HG03565 (cell line): ENCODE data around the gene FMN2.

ENCODE experiments used
- ATAC-seq: cut with Tn5 transposase; IDR thresholded peaks from one replicate; pipeline ENCODE4 v1.9.1; 2021; ENCODE audit warnings: mild to moderate bottlenecking, moderate library complexity; ENCODE audit not compliant: unreplicated experiment

FMN2 gene

DNA sequence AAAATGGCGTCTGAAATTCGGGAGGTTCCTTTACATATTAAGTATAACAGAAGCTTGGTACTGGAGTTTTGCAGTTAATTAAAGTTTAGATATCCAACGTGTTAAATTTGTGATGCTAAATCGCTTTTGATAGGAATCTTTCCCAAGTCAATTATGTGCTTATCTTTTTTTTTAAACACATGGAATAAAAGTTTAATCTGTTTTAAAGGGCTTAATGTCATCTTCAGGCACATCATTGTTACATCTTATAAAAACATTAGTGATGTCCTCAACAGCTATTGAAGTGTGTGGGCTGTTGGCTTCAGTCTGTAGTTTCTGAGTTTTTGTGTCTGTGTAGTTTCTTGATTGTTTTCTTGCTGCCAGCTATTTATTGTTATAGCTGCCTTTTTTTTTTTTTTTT lies 5.3 kb downstream of the FMN2 start:
- ATAC-seq = no peak

DNA sequence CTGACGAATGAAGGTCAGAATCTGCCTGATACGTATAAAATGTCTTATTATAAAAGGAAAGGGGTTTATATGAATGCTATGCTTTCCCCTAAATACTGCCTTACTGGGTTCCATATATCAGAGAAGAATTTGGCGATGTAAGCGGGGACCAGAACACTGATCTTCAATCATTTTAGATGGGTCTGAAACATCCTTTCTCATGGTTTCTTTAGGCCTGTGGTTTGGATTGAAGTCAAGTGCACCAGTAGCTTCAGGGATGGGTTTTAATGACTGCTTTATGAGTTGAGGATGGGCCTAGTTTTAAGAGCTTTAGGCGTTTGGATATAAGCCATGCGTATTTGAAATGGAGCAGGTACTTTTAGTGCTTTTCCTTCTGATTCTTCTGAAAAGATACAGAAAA lies 6.9 kb downstream of the FMN2 start:
- no peak for ATAC-seq

DNA sequence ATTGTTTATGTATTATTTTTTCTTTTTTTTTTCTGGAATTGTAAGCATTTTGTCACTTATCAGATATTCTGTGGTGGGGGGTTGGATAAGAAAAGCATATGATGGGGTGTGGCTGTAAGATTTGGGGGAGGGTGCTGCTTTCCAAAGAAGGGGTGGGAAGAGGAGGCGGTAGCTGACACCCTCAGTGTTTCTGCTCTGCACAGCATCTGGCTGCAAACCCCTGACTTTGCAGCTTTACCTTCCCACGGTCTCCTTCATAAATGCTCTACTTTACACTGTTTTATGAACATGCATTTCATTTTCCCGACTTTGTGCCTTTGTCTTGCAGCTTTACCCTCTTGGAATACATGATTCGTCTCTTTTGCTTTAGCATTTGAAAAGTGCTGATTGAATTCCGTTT lies 7.6 kb downstream of the FMN2 start:
- ATAC-seq = no peak

DNA sequence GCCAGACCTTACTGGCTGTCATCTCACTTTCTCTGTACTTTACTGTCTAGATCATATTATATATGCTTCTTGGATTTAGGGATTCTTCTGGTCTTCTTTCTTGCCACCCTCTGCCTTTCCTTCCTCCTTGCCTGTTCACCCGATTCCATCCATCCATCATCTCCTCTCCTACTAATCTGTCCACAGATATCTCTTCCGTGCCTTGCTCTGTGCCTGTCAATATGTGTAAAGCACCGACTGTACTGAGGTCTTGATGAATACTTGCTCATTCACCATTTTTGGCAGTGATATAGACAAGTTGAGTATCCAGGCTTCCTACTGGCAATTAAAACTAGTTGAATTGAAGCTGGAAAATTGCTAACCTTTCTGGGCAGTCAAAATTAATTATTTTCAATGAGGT lies 8.1 kb downstream of the FMN2 start:
- no peak for ATAC-seq

DNA sequence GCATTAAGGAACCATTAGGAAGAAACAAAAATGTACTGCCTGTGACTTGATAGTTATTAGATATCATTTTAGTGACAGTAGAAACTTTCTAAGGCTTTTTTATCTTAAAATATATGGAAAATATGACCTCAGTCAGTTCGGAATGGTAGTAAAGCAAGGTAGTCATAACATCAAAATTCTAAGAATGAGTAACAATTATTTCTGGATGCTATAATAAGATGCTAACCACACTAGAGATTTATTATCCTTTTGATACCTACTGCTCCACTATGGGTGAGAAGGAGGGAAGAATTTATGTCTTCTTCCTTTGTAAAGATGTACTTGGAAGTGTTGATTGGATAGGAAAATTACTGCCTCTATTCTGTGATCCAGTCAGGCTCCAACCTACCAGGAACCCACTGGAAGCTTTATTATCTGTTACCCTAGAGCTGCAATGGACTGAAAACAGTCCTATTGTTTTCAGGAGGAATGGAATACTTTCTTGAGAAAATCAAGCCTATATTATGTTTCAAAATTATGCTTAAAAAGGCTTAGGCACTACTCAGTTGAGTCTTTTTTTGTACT lies 8.8 kb downstream of the FMN2 start:
- no peak for ATAC-seq

DNA sequence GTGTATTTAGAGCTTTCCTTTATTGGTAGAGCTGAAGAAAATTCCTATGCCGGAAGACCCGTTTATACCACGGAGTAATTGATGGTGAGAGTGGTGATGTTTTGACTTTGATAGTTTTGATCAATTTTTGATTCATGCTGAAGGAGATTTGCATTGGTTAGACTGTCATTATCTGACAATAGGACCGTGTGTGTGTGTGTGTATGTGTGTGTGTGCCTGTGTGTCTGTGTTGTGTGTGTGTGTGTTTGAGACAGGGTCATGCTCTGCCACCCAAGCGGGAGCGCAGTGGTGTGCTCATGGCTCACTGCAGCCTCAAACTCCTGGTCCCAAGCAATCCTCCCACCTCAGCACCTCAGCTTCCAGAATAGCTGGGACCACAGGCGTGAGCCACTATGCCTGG lies 9.6 kb downstream of the FMN2 start:
- no peak for ATAC-seq

DNA sequence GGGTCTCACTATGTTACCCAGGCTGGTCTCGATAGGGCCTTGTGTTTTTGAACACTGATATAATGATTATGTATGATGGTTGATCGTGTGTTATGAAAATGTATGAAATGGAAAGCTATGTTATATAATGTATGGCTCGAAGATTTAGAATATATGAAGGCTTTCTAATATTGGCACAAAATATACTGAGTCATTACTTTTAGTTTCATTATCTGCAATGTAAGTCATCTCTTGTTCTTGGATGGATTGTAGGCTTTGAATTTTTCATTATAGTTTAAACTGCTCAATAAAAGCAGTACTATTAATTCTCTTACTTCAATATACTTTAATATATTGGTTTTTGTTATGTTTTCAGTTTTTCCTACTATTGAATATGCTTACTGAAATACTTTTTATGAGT lies 10.1 kb downstream of the FMN2 start:
- no peak for ATAC-seq

DNA sequence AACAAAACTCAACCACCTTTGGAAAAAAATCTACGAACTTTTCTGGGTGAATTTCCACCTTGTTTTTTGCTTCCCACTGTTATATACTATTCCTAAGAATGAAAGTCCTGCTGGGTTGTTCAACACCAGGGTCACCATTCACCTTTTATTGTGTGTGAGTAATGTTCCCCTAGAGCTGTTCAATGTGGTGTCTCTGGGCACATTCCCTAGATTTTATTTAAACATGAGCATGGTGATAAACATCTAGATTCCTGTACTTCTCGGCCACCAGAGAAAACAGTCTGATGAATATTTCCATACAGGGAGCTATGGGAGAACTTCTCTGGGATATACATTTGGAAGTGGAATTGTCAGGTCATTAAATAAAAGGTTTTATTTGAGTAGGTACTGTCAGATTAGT lies 13.0 kb downstream of the FMN2 start:
- ATAC-seq = no peak

DNA sequence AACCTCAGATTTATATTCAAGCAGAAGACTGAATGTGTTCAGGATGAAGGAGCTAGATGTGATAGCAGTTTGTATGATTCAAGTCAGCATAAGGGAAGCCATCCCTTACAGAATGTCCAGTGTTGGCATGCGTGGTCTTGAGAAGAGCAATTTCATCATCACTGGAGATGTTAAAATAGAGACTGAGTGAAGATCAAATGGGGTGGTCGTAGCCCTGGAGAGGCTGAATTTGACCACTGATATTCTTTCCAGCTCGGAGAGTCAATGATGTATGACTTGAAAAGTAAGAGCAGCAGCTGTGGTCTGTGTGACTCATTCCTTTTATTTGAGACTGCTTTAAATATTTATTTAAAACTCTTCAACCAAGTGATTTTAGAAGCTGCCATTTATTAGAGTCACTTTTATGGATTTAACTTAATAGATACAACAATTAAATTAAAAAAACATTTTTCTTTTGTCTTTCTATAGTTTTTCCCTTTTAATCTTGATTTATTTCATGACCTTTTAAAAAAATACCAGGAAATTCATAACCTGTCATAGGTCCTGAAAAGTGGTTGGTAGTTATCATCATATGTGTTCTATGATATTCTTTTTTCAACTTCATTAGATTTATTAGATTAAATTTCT lies 15.5 kb downstream of the FMN2 start:
- no peak for ATAC-seq

DNA sequence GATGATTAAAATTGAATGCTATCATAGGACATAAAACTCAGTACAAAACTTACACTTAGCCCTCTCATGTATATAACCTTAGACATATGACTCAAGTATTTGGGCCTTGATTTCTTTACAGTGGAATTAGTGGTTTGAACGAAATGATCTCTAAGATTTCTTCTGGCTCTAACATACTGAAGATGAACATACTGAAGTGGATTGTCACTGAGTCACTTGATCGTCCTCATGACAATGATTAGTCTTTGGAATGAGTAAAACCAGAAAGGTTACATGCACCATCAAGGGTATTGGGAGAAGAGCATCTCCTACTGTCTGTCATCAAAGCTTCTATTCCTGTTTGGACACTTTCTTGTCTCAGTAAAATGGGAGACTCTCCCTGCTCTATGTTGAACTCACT lies 17.4 kb downstream of the FMN2 start:
- ATAC-seq = no peak

DNA sequence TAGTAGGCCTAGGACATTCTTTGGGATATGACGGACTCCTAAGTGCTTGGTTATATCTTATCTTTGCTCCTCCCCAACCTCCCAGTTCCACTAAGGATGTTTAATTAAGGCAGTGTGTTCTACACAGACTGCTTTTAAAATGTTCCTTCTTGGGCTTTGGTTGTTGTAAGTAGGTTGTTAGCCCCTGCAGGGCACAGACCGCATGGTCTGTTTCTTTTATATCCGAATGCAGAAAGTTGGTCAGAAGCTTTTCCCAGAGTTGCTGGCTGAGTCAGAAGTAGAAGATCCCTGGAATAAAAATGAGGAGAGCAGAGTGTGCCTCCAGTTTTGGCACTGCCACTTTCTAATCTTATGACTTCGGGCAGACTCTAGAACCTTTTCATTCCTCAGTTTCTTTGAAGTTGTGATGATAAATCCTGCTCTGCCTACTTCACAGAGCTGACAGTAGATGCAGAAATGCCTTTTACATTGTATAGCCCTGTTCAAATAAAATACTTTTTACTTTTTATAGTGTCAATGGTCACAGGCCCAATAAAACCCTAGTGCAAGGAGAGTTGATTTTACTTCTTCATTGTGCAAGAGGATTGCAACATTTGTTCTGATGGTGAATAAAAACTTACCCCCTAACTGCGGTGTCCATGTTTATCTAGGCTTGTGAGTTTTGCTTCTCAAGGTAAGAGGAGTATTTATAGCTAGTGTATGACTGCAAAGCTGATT lies 18.4 kb downstream of the FMN2 start:
- ATAC-seq = no peak

DNA sequence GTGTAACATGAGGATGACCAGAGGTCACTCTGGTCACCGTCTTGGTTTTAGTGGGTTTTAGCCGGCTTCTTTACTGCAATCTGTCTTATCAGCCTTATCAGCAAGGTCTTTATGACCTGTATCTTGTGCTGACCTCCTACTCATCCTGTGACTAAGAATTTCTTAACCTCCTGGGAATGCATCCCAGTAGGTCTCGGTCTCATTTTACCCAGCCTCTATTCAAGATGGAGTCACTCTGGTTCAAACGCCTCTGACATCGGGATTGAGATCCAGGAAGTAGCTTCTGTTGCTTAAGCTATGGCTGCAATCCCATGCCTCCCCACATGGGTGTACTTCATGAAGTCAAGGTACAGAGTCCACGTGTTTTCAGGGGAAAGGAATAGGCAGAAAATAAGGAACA lies 19.9 kb downstream of the FMN2 start:
- no peak for ATAC-seq

DNA sequence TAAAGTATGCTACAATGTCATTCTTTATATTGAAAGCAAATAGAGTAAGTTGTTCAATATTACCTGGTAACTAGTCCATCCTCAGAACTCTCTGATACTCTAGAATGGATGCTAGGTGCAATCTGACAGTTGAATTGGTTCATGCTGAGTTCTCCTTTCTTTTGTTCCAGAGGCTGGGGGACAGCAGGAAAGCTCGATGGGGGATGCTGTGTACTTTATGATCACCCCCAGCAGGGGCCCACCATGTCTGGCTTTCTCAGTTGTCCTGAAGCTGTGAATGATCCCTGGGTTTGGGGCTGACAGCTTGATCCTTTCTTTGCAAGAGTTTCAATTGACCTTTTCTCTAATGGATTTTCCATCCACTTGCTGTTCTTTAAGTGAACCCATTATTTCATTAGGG lies 22.5 kb downstream of the FMN2 start:
- no peak for ATAC-seq

DNA sequence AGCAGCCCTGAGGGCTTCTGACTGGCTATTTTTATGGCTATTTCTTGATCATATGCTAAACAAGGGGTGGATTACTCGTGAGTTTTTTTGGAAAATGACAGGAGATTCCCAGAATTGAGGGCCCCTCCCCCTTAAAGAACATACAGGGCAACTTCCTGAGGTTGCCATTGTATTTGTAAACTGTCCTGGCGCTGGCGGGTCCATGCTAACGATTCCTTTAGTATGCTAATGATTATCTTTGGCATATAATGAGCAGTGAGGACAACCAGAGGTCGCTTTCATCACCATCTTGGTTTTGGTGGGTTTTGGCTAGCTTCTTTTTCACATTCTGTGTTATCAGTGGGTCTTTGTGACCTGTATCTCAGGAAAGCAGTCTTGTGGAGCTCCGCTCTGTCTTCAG lies 24.1 kb downstream of the FMN2 start:
- no peak for ATAC-seq

DNA sequence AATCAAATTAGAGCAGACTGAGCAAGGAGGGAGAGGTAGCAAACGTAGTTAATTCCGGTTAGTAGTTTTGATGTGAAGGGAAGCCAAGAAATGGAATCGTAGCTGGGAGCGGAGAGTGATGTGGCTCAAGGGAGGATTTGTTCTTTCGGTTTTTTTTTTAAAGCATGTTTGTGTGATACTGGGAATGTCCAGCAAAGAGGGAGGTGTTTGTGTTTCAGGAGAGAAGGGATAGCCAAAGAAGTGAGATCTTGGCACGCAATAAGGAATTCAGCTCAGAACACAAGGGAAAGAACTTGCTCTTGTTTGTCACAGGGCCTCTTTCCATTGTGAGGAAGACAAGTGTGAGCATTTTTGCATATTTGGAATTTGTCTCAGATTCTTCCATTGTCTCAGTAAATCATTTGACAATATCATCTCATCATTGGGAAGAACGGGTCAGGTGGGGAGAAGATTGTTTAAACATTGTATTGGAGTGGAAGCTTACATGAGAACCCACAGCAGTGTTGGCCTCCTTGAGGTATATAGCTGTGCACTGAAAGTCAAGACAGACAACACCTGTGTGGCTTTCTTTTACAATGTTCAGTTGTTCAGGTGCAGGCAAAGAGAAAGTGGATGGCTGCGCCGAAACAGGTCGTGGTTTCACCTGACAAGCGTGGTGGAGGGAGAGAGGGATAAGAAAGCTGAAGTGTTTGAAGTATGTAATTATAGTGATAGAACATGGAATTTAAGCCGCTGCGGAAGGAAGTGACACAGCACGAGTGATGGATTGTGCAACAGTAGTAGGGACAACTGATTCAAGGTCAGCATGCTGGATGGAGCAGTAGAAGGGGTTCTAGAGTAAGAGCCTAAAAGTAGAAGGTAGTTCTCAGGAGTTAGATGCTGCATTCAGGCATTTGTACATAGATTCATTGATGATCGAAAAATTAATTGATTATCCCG lies 25.4 kb downstream of the FMN2 start:
- ATAC-seq = no peak

DNA sequence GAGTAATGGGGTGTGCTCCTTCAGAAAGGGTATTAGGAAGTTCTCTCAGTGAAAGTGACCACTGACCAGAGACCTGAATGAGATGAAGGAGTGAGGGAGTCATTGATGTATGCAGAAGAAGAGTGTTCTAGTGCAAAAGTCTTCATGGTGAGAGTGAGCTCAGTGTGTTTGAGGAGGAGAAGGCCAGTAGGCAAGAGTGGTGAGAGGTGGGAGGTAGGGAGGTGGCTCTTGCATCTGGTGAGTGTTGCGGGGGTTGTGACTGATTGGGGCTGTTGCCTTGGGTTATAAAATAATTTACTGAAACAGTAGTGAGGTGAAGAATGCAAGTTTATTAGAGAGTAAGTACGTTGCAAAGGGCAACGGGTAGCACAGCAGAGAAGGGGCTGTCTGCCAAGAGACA lies 26.2 kb downstream of the FMN2 start:
- ATAC-seq = no peak

DNA sequence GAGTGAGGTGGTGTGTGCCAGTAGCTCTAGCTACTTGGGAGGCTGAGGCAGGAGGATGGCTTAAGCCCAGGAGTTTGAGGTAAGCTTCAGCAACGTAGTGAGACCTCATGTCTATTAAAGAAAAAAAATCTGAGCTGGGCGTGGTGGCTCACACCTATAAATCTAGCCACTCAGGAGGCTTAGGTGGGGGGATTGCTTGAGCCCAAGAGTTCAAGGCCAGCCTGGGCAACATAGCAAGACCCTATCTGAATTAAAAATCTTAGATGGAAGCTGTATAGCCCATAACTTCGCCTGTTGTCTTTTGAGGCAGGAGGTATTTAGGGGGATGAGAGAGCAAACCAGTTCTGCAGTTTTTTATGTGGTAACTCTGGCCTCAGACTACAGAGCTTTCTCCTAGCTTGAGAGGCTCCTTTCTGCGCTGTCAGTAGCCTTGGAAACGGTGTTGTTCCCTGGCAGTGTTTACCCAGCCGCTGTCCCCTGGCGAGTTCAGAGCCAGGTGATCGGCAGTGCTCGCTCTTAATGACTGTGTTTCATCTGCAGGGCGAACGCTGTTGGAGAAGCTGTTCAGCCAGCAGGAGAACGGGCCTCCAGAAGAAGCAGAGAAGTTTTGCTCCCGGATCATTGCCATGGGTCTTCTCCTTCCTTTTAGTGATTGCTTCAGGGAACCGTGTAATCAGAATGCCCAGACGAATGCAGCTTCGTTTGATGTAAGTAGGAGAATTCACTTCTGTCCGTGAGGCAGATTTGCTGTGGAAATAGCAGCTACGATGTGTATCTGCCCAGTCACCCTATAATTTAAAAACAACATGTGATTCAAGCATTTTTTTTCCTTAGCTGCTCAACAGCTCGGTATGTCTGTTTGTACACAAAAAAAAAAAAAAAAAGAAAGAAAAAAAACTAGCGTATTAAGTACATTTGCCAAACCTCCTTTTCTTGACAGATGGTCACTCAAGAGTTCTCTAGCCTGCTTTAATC lies 31.2 kb downstream of the FMN2 start:
- no peak for ATAC-seq

DNA sequence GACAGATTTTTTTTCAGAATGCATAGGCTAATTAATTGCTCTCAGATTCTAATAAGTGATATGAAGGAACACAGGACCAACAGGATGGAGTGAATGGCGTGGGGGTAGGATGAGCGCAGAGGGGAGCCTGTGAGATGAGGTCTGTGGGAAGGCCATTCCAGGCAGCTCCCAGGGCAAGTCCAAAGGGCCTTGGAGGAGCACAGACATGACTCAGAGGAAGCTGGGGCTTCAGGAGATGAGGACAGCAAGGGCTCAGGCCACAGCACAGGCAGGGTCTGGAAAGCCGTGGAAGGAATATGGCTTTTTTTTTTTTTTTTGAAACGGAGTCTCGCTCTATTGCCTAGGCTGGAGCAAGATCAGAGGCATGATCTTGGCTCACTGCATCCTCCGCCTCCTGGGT lies 35.1 kb downstream of the FMN2 start:
- no peak for ATAC-seq

DNA sequence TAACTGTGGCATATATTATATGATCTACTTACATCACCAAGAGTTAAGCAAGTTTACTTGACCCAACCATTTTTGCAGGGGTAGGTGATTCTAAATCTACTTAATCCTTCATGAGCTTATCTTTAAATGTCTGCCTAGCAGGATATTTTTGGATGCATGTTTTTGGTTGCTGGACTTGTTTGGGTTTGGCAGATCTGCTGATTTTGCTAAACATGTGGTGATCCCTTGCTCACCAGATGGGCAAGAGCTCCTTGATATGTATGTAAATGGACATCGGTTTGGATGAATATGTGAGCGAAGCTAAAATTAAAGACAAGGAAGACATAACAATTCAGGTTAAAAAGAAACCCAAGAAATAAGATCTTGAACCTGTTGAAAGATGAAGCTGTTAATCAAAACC lies 36.7 kb downstream of the FMN2 start:
- no peak for ATAC-seq

DNA sequence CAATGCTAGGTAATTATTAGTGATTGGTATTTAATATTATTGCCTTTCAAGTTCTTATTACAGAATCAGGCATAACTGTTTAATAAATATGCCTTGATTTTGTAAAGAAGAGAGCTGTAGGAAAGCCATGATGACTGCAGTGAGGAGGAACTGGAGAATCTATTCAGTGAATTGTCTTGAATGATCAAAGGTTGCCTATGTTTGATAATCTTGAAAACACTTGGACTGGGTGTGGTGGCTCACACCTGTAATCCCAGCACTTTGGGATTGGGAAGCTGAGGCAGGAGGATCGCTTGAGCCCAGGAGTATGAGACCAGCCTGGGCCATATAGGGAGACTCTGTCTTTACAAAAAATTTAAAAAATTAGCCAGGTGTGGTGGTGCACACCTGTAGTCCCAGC lies 42.4 kb downstream of the FMN2 start:
- no peak for ATAC-seq
